ENCODE measurements around the gene CDH5.

GRCh38 chr16:66414891-66415290 lies 48.4 kb downstream of the CDH5 start:
- TF ChIP-seq, protein P1, sequence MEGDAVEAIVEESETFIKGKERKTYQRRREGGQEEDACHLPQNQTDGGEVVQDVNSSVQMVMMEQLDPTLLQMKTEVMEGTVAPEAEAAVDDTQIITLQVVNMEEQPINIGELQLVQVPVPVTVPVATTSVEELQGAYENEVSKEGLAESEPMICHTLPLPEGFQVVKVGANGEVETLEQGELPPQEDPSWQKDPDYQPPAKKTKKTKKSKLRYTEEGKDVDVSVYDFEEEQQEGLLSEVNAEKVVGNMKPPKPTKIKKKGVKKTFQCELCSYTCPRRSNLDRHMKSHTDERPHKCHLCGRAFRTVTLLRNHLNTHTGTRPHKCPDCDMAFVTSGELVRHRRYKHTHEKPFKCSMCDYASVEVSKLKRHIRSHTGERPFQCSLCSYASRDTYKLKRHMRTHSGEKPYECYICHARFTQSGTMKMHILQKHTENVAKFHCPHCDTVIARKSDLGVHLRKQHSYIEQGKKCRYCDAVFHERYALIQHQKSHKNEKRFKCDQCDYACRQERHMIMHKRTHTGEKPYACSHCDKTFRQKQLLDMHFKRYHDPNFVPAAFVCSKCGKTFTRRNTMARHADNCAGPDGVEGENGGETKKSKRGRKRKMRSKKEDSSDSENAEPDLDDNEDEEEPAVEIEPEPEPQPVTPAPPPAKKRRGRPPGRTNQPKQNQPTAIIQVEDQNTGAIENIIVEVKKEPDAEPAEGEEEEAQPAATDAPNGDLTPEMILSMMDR (IDR thresholded peaks at IDR 0.05), result no peak
- TF ChIP-seq EZH2phosphoT487 (IDR thresholded peaks at IDR 0.05) (no peak), EZH2 (IDR thresholded peaks at IDR 0.05) (no peak)

All from neural progenitor cell (in vitro differentiated cells).